Thyroid gland (tissue), 4 donors: ENCODE results near the gene TUBG1. TPM values are rescaled to one million over a fixed set of nuclear protein-coding genes. Genes with fewer than 3 reads are reported as not detected.

Experiments used
- DNase-seq, 2 donors: peaks; one replicate each; pipeline ENCODE4 v3.0.0-alpha.2; 2019
- H3K27ac ChIP-seq, 3 donors: fragments of 200-600 bp; sonication (generic); 1 replicate in 2 of 3; 2 replicates in 1 of 3; pipeline ENCODE4 v1.5.1; 2016 to 2019; ENCODE audit warnings: mild to moderate bottlenecking in 1 of 3, moderate library complexity in 1 of 3
- H3K27me3 ChIP-seq: fragments of 200-600 bp; sonication (generic); one replicate; pipeline ENCODE4 v1.5.1; 2019
- H3K36me3 ChIP-seq, 2 donors: fragments of 200-600 bp; sonication (generic); one replicate each; pipeline ENCODE4 v1.5.1; 2016 to 2019
- H3K4me1 ChIP-seq, 2 donors: fragments of 200-600 bp; sonication (generic); one replicate each; pipeline ENCODE4 v1.5.1; 2017 to 2019
- H3K4me3 ChIP-seq, 3 donors: fragments of 200-600 bp; sonication (generic); replicated peaks in 1 of 3; 1 replicate in 2 of 3; 2 replicates in 1 of 3; pipeline ENCODE4 v1.5.1; 2016; ENCODE audit warnings: mild to moderate bottlenecking in 1 of 3
- H3K9me3 ChIP-seq: fragments of 200-600 bp; sonication (generic); one replicate; pipeline ENCODE4 v1.5.1; 2017
- POLR2A ChIP-seq, 2 donors: fragments of 450-650 bp; IDR thresholded peaks; one replicate each; pipeline ENCODE4 v1.6.1; 2017; ENCODE audit warnings: antibody characterized with exemption in 2 of 2, mild to moderate bottlenecking in 2 of 2, moderate library complexity in 1 of 2
- WGBS, 2 donors: methylation state at CpG; one replicate each; pipeline ENCODE4 v1.1.5; 2017; 5-methylcytosine and 5-hydroxymethylcytosine counted together
- intact Hi-C: fragments of 100-400 bp; cut with DNase I; formaldehyde crosslinking; loops from one replicate; pipeline ENCODE4 v1.15.1; 2023
- total RNA-seq, 4 donors: library from RNA; depleted of rRNA; stranded (reverse); fragments of >200 nt; gene quantifications; one replicate each; pipeline ENCODE4 v1.2.3, GENCODE V29; 2016
- TF ChIP-seq, protein P1 (sequence below), 6 experiments: fragments of 200-600 bp in 3 of 6; fragments of 450-650 bp in 3 of 6; sonication (generic) in 3 of 6; IDR thresholded peaks; one replicate each; pipeline ENCODE4 v1.5.1; 2016 to 2019; ENCODE audit warnings: antibody characterized with exemption in 6 of 6, mild to moderate bottlenecking in 2 of 6, inconsistent platforms in 1 of 6, moderate library complexity in 1 of 6

The TUBG1 gene
- total RNA-seq, 4 donors from 2014 or later, result 17.1 to 45.6 (median 31.7) TPM

DNA sequence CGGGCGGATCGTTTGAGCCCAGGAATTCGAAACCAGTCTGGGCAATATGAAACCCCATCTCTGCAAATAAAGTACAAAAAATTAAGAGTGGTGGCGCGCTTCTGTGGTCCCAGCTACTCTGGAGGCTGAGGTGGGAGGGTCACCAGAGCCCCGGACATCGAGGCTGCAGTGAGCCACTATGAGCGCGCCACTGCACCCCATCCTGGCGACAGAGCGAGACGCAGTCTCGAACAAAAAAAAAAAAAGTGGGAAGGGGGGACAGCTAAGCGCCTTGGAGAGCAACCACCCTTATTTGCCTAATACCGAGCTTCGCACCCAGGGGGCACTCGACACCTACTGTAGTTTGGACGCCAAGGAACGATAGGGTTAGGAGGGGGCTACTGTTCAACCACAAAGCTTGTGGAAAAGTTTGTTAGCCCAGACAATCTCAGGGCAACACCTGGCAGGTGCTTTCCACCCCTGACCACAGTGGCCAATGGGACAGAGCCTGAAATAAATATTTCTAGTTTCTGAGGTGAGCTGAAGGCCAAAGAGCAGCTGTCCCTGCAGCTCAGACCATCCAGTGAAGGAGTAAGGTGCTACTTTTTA is 31.1 kb upstream of the TUBG1 start:
- peak overlapping the region; percentile 25 to 49 (median 34) for H3K4me3 ChIP-seq
- TF ChIP-seq POLR2A (IDR thresholded peaks at IDR 0.05), result no peak
- TF ChIP-seq, protein P1, sequence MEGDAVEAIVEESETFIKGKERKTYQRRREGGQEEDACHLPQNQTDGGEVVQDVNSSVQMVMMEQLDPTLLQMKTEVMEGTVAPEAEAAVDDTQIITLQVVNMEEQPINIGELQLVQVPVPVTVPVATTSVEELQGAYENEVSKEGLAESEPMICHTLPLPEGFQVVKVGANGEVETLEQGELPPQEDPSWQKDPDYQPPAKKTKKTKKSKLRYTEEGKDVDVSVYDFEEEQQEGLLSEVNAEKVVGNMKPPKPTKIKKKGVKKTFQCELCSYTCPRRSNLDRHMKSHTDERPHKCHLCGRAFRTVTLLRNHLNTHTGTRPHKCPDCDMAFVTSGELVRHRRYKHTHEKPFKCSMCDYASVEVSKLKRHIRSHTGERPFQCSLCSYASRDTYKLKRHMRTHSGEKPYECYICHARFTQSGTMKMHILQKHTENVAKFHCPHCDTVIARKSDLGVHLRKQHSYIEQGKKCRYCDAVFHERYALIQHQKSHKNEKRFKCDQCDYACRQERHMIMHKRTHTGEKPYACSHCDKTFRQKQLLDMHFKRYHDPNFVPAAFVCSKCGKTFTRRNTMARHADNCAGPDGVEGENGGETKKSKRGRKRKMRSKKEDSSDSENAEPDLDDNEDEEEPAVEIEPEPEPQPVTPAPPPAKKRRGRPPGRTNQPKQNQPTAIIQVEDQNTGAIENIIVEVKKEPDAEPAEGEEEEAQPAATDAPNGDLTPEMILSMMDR (IDR thresholded peaks at IDR 0.05), result peak in 5 of 6 experiments; percentile 39 to 78 (median 66)
- 0 to 1% methylated on average over 19 to 20 of the region's 20 CpGs for WGBS, 2 donors
- H3K4me1 ChIP-seq, result peaks cover 10 to 13% of the 10 kb centered on the region in 2 donors
- peak; percentile 76 to 78 for DNase-seq
- intact Hi-C loops, result loop anchor here (5.0 to 10.0 kb wide), 2 partner anchors 99 to 186 kb away; partner anchors contain the start of genes PLEKHH3 and RAMP2
- peak overlapping the region; percentile 51 to 86 (median 86) for H3K27ac ChIP-seq
- H3K9me3 ChIP-seq, result no peaks in the 10 kb centered on the region
- no peaks in the 10 kb centered on the region for H3K27me3 ChIP-seq
- H3K36me3 ChIP-seq, result peaks cover 39 to 41% of the 10 kb centered on the region in 2 donors

DNA sequence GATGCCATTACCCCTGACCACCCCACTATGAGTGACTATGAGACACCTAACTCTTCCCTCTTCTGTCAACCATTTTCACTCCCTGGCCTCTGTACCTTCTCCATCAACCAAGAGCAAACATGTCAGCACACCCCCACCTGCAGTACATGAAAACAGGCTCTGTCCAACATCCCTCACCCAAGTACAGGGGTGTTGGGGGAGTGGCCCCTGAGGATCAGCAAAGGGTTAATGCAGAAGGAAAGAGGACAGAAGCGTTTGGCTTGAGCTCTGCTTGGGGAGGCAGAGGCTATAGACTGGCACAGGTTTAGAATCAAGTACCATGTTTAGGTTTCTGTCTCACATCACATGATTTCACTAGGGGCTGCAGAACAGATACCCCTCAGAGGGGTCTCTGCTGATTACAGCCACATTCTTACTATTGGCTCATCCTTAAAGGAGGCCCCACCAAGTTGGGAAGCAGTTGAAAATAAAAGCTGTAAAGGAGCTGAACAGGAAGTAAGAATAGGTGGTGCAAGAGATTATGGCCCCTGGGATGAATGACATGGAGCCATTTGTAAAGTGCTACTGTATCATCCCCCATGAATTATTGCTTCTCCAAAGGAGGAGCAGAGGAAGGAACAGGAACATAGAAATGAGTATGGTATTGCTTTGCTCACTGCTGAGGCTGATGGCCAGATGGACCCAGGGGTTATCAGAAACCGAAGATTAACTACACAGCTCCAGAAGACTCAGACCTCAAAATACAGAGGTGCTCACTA is 29.5 kb upstream of the TUBG1 start:
- TF ChIP-seq, protein P1 (IDR thresholded peaks at IDR 0.05), result no peak
- Histone ChIP-seq H3K4me3 (no peak overlapping the region), H3K4me1 (peaks cover 10 to 13% of the 10 kb centered on the region in 2 donors), H3K36me3 (peaks cover 43 to 47% of the 10 kb centered on the region in 2 donors), H3K27me3 (no peaks in the 10 kb centered on the region), H3K9me3 (no peaks in the 10 kb centered on the region), H3K27ac (no peak overlapping the region)
- WGBS, 2 donors, result 53 to 58% methylated on average over 2 of the region's 2 CpGs
- no peak for DNase-seq
- intact Hi-C loops, result loop anchor here (5.0 to 10.0 kb wide), 2 partner anchors 97 to 185 kb away; partner anchors contain the start of genes PLEKHH3 and RAMP2

DNA sequence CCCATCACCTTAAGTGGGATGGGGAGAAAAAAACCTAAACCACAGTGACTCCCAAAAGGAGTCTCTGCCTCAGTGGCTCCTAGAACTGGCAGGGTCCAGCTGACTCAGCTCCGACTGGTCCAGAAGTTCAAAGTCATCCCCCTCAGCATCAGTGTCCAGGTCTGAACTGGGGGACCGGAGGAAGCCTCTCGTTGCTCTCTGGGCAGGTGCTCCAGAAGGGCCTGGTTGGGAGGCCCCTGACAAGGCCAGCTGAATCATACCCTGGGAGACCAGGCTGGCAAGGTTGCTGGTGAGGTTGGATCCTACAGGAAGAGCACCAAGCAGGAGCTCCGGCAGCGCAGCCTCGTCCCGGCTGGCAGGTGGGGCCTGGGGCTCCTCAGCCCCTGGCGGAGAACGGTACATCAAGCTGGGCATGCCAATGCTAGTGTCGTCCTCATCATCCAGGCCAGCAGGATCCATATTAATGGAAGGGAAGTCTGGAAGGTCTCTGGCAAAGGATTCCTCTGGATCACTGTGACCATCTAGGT is 27.7 kb upstream of the TUBG1 start:
- intact Hi-C loops, result no loop called here
- WGBS, 2 donors, result 83 to 98% methylated on average over 4 to 7 of the region's 10 CpGs

DNA sequence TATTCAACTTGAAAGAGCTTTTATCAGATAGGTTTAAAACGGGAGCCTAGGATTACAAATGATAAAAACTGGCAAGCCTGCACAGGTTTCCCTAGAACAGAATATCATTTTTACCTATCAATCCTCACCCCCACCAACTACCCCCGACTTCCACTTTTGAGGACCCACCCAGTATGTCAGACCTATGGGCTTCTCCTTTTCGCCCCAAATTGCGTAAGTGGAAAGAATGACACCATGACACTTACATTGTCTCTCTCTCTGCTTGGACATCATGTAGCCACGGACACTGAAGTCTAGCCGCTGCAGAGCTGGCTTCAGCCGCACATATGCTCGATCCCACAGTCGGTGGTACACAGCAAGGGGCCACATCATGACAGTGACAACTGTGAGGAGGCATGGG is 24.6 kb upstream of the TUBG1 start:
- H3K27ac ChIP-seq, result no peak overlapping the region
- H3K4me1 ChIP-seq, result peaks cover 0 to 6% of the 10 kb centered on the region in 2 donors
- TF ChIP-seq POLR2A (IDR thresholded peaks at IDR 0.05), result no peak
- TF ChIP-seq, protein P1 (IDR thresholded peaks at IDR 0.05), result no peak
- no peak for DNase-seq
- peaks cover 55 to 76% of the 10 kb centered on the region in 2 donors for H3K36me3 ChIP-seq
- no peak overlapping the region for H3K4me3 ChIP-seq
- H3K9me3 ChIP-seq, result no peaks in the 10 kb centered on the region
- no peaks in the 10 kb centered on the region for H3K27me3 ChIP-seq
- intact Hi-C loops, result no loop called here
- 89 to 92% methylated on average over 9 of the region's 9 CpGs for WGBS, 2 donors

More for the DNA sequence above, 27.7 kb upstream of the TUBG1 start:
- Histone ChIP-seq H3K4me3 (no peak overlapping the region), H3K27ac (no peak overlapping the region), H3K27me3 (no peaks in the 10 kb centered on the region), H3K9me3 (no peaks in the 10 kb centered on the region), H3K36me3 (peaks cover 53 to 64% of the 10 kb centered on the region in 2 donors), H3K4me1 (peaks cover 9 to 12% of the 10 kb centered on the region in 2 donors)
- TF ChIP-seq, protein P1 (IDR thresholded peaks at IDR 0.05), result no peak
- TF ChIP-seq POLR2A (IDR thresholded peaks at IDR 0.05), result no peak
- DNase-seq, result no peak
